NCI-H69 (cell line): Measurements from ENCODE around the gene ST6GALNAC5.
"Not testable (repeated sequence)": the region's sequence is repeated elsewhere in the genome, so short reads cannot be mapped to it uniquely, and the experiment has no call there.

Source experiments
- DNase-seq: peaks from one replicate; lab custom pipeline; 2025; lab: John Stamatoyannopoulos, UW

The ST6GALNAC5 gene

GRCh38 chr1:76939050-76939816, 72.0 kb downstream of the ST6GALNAC5 start:
- DNase-seq = no peak

- DNase-seq = no peak
Observed at GRCh38 chr1:76939817-76940216, 72.5 kb downstream of the ST6GALNAC5 start.

GRCh38 chr1:76940571-76941335, 73.5 kb downstream of the ST6GALNAC5 start:
- DNase-seq = peak; percentile 66

GRCh38 chr1:76942549-76942948, 75.3 kb downstream of the ST6GALNAC5 start:
- DNase-seq = no peak

- peak; percentile 8 for DNase-seq
Observed at GRCh38 chr1:76944942-76945341, 77.7 kb downstream of the ST6GALNAC5 start.

GRCh38 chr1:76948846-76949245, 81.6 kb downstream of the ST6GALNAC5 start:
- no peak for DNase-seq

GRCh38 chr1:76949503-76949902, 82.2 kb downstream of the ST6GALNAC5 start:
- no peak for DNase-seq

GRCh38 chr1:76950306-76950705, 83.0 kb downstream of the ST6GALNAC5 start:
- DNase-seq = no peak

- peak; percentile 34 for DNase-seq
Observed at GRCh38 chr1:76951153-76951552, 83.9 kb downstream of the ST6GALNAC5 start.

GRCh38 chr1:76955652-76956051, 88.4 kb downstream of the ST6GALNAC5 start:
- DNase-seq = no peak

- no peak for DNase-seq
Observed at GRCh38 chr1:76957961-76958360, 90.7 kb downstream of the ST6GALNAC5 start.

GRCh38 chr1:76958828-76959227, 91.5 kb downstream of the ST6GALNAC5 start:
- DNase-seq = no peak

- no peak for DNase-seq
Observed at GRCh38 chr1:76959556-76959955, 92.3 kb downstream of the ST6GALNAC5 start.

GRCh38 chr1:76961181-76961819, 94.0 kb downstream of the ST6GALNAC5 start:
- DNase-seq = no peak

- no peak for DNase-seq
Observed at GRCh38 chr1:76961820-76962207, 94.5 kb downstream of the ST6GALNAC5 start.

- not testable (repeated sequence) for DNase-seq
Observed at GRCh38 chr1:76981267-76981666, 114.0 kb downstream of the ST6GALNAC5 start.

- no peak for DNase-seq
Observed at GRCh38 chr1:76989976-76990375, 122.7 kb downstream of the ST6GALNAC5 start.

GRCh38 chr1:76993036-76993435, 125.8 kb downstream of the ST6GALNAC5 start:
- DNase-seq = no peak

- DNase-seq = no peak
Observed at GRCh38 chr1:76998582-76999223, 131.4 kb downstream of the ST6GALNAC5 start.

- DNase-seq = no peak
Observed at GRCh38 chr1:77007675-77008074, 140.4 kb downstream of the ST6GALNAC5 start.

GRCh38 chr1:77010937-77011336, 143.7 kb downstream of the ST6GALNAC5 start:
- DNase-seq = peak; percentile 43

GRCh38 chr1:77012066-77012465, 144.8 kb downstream of the ST6GALNAC5 start:
- DNase-seq = no peak
